NCI-H345 treated with DMSO at 0.1 percent for 48 hours (cell line): Measurements from ENCODE around the gene DYRK1A.

ENCODE experiments used
- DNase-seq: peaks from one replicate; lab custom pipeline; 2025; ENCODE audit not compliant: unreplicated experiment; lab: John Stamatoyannopoulos, UW

DYRK1A gene

GRCh38 chr21:37447288-37447936, 80.8 kb downstream of the DYRK1A start:
- DNase-seq, result no peak

- no peak for DNase-seq
These were observed 82.8 kb downstream of the DYRK1A start for GRCh38 chr21:37449302-37449937.

DNA sequence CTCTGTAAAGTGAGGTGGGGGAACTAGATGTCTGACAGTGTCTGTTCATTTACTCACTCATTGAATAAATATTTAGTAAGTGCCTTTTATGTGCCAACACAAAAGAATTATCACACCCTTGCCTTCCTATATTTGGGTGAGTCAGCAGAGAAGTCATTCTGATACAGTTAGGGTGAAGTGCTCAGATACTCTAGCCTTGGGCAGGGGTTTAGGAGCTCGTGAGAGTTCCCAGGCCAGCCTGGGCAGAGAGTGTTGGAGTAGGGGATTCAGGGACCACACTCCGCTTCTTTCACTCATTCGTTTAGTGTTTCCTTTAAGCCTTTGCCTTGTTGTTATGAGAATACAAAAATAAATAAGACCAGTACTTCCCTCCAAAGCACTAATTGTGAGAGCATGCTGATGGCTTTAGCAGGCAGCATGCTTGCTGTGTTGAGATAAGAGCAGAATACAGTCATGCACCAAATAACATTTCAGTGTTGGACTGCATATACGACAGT, 83.9 kb downstream of the DYRK1A start:
- no peak for DNase-seq

- no peak for DNase-seq
These were observed 84.9 kb downstream of the DYRK1A start for GRCh38 chr21:37451446-37451845.

- DNase-seq, result no peak
These were observed 85.7 kb downstream of the DYRK1A start for GRCh38 chr21:37452227-37452626.

GRCh38 chr21:37453350-37453749, 86.8 kb downstream of the DYRK1A start:
- no peak for DNase-seq

DNA sequence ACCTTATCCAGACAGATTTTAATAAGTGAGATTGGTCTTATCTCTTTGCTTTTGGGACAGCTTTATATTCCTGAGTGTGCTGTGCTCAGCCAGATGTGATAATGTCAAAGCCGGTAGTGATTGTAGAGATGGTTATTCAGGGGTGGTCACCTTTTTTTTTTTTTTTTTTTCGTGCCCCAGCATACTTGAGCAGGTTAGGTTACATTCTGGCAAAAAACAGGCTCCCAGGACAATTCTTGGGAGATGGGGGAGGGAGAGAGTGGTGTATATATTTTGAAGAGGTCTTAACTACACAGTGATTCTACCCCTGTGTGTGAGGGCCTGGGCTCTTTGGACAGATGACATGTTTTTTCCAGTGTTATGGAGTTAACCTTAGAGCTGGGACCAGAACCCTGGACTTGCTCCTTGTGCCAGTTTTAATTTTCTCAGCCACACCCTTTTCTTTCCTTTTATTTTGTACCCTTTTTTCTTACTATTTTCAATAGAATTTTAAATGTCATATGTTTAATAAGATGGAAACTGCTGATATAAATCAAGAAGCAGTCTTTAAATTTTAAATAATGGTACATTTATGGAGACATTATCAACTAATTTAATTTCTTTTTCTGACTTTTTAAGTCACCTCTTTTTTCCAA, 88.4 kb downstream of the DYRK1A start:
- DNase-seq, result no peak

GRCh38 chr21:37455504-37455911, 88.9 kb downstream of the DYRK1A start:
- no peak for DNase-seq

DNA sequence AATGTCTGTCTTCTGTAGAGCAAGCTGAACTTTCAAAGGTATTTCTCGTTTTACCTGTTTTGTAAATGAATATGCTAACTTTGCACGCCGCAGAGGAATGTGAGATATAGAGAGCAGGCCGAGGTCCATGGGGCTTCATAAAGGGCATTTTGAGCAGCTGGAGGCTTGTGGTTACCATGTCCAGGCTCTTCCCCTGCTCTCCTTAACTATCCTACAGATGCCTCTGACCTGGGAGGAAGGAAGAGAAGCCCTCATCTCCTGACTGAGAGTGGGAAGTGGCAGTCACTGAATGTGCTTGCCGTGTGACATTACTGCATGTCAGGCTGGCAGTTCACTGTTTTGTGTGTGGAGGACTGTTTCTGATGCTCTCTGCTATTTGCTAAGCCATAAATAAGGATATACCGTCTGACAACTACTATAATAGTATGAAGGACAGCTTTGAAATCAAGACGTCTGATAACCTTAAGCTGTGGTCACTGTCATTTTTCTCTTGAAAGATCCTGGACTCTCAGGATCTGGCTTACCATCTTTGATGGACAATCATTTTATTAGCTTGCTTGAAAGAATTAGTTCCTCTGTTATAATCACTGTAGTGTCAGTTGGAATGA, 92.2 kb downstream of the DYRK1A start:
- DNase-seq, result no peak

- no peak for DNase-seq
These were observed 93.0 kb downstream of the DYRK1A start for GRCh38 chr21:37459575-37459974.

DNA sequence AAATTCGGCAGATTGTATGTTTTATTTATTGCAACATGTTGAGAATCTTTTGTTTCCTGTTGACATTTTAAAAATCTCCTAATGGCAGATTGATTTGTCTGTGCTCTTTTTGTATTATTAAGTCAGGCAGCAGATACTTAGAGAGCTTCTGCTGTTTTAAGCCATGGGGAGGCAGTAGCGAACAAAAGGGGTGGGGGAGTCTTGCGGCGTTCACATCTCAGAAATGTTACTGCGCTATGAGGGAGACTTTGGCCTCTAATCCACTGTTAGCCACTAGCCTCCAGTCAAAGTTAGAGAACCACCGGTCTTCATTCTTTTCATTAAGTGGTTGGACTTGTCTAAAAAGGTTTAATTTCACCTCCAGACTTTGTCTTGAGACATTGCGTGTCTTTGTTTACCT, 93.6 kb downstream of the DYRK1A start:
- DNase-seq, result no peak

DNA sequence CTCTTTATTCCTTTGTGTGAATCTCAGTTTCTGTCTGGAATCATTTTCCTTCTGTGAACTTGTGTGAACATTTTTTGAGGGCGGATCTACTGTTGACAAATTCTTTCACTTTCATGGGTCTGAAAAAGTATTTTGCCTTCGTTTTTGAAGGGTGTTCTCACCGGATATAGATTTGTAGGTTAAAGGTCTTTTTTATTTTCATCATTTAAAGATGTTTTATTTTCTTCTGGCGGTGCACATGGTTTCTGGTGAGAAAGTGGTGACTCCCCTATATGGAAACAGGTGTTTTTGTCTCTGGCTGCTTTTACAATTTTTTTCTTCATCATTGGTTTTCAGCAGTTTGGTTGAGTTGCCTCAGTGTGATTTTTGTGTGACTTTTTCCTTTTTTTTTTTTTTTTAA, 94.9 kb downstream of the DYRK1A start:
- no peak for DNase-seq

DNA sequence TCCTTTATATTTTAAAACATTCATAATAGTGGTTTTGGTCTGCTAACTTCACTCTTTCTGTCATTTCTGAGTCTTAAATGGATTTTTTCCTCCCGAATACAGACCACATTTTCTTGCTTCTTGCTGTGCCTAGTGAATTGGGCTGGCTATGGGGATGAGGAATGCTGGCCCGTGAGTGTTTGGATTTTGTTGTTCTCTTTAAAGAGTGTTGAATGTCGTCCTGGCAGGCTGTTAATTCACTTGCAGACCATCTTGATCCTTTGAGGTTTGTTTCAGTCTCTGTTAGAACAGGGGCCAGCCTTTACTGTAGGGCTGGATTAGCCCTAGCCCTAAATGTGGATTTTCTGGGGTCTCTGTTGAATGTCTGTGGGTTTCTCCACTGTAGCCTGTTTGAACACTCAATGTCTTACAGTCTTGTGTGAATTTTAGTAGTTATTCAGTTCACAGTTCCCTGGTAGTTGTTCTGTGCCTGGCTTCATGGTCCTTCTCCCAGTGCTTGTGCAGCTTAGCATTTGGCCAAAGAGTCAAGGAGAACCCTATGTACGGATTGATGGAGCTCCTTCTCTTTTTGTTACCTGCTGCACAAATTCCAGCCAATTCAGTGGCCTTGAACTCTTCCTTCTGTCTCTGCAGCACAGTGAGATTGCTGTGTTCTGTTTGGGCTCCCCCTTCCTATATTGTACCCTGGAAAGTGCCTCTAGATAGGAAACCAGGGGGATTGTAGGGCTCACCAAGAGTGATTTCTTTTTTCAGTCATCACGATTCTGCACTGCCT, 95.7 kb downstream of the DYRK1A start:
- no peak for DNase-seq

DNA sequence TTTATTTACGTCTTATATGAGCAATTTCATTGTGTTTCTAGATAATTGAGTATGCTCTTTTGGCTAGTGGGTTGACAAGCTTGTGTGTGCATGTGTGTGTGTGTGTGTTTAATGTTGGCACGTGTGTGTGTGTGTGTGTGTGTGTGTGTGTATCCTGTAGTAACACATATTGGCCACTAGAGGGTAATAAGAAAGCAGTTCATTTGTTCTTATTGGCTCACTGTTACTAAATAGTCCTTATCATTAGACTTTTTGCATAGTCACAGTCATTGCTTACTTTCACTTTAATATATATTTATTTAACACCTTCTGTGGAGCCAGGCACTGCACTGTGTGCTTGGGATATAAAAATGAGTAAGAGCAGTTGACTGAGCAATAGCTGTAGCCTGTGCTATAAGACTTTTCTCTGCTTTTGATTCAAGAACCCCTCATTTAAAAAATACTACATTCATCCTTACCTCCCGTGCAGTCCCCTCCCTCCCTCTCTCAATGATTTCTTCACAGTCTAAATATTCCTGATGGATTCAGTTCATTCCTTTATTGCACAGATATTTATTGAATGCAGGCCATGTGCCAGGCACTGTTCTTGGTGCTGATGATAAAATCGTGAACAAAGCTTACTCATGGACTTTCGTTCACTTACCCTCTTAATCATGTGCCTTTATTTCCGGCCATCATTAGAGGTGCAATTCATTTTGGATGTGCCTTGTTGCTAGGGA, 96.7 kb downstream of the DYRK1A start:
- no peak for DNase-seq

- DNase-seq, result no peak
These were observed 100.5 kb downstream of the DYRK1A start for GRCh38 chr21:37467082-37467481.

- no peak for DNase-seq
These were observed 102.3 kb downstream of the DYRK1A start for GRCh38 chr21:37468909-37469308.

- no peak for DNase-seq
These were observed 102.9 kb downstream of the DYRK1A start for GRCh38 chr21:37469441-37469840.

GRCh38 chr21:37472581-37472980, 106.0 kb downstream of the DYRK1A start:
- no peak for DNase-seq

DNA sequence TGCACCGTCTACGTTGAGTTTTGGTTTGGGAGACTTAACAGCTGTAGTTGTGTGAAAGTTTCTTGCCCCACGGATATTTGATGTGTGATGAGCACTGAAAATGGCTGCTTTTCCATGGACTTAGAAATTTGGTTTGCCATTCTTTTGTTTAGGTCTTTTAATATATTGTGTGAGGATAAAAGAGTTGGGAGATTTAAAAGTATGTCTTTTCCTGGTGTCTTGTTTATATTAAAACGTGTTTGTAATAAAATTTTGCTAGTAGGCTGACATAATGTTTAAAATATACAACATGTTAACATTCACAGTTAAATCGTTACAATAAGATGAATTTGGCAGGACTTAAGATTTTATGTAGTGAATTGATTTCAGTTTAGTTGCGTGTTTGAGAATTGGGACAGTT, 106.9 kb downstream of the DYRK1A start:
- no peak for DNase-seq

DNA sequence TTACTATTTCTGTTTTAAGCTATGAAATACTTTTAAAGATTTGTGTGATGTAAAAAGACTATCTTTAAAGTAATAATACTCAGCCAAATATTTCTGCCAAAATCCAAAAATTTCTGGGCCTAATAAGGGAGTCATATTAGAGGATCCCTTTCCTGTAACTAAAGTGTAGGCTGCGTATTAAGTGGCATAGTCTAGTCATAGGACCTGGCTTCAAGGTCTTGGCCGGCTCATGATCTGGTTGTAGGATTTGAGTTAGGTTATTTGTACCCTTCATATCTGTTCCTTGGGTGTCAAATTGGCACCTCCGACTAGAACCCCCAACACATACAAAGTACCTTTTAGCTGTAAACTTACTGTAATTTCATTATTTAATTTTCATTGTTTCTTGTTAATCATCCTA, 107.8 kb downstream of the DYRK1A start:
- no peak for DNase-seq
